PC-3 (cell line): ENCODE results near the gene CEL.

Source experiments
- CTCF ChIP-seq: fragments of 300-600 bp; sonication (generic); conservative IDR thresholded peaks from 2 replicates; pipeline ENCODE4 v1.5.1; 2017; ENCODE audit warnings: antibody characterized with exemption, low read depth, mild to moderate bottlenecking, low read length
- EZH2 ChIP-seq: fragments of 300-600 bp; sonication (generic); IDR thresholded peaks from one replicate; pipeline ENCODE4 v1.6.1; 2017; ENCODE audit warnings: antibody characterized with exemption, mild to moderate bottlenecking, low read length; ENCODE audit not compliant: unreplicated experiment

- TF ChIP-seq CTCF (no peak), EZH2 (no peak)
Observed at GRCh38 chr9:133050781-133051180, 11.0 kb upstream of the CEL start.
